Karpas-422 (cell line): ENCODE data around the gene BORA. TPM values are rescaled to one million over a fixed set of nuclear protein-coding genes. Genes with fewer than 3 reads are reported as not detected.

Source experiments
- small RNA-seq: library from RNA; depleted of rRNA; stranded (forward); fragments of <200 nt; gene quantifications from one replicate; pipeline ENCODE3, GENCODE V24; 2014
- total RNA-seq: library from RNA; depleted of rRNA; stranded (reverse); fragments of >200 nt; shearing (Covaris generic); gene quantifications from 2 replicates; pipeline ENCODE4 v1.2.3, GENCODE V29; 2014; ENCODE audit warnings: low replicate concordance; rRNA removed

Gene BORA
- total RNA-seq, 1 experiment from 2014 or later = 42.3 TPM

Small RNAs within 50 kb of the gene (small RNA-seq; reads per million reads assigned to genes)
- not detected for gene RNU6-80P

Other genes starting within 250 kb of the BORA start
- gene MZT1, start 294 bp upstream of the BORA start, total RNA-seq = 12.8 and 67.4 TPM in 2 replicates
- gene DIS3, start 54.0 kb downstream of the BORA start, total RNA-seq = 27.9 and 40.1 TPM in 2 replicates
- gene PIBF1, start 54.2 kb downstream of the BORA start, total RNA-seq = 27.8 and 39.1 TPM in 2 replicates